GM18499 (cell line): Measurements from ENCODE around the gene ULK2.
"Not testable (repeated sequence)": the region's sequence is repeated elsewhere in the genome, so short reads cannot be mapped to it uniquely, and the experiment has no call there.

Source experiments
- ATAC-seq: cut with Tn5 transposase; IDR thresholded peaks from one replicate; pipeline ENCODE4 v1.9.1; 2021; ENCODE audit warnings: moderate number of reproducible peaks; ENCODE audit not compliant: insufficient read depth, unreplicated experiment

ULK2 gene

GRCh38 chr17:19769946-19770652 lies 97.6 kb downstream of the ULK2 start:
- no peak for ATAC-seq

DNA sequence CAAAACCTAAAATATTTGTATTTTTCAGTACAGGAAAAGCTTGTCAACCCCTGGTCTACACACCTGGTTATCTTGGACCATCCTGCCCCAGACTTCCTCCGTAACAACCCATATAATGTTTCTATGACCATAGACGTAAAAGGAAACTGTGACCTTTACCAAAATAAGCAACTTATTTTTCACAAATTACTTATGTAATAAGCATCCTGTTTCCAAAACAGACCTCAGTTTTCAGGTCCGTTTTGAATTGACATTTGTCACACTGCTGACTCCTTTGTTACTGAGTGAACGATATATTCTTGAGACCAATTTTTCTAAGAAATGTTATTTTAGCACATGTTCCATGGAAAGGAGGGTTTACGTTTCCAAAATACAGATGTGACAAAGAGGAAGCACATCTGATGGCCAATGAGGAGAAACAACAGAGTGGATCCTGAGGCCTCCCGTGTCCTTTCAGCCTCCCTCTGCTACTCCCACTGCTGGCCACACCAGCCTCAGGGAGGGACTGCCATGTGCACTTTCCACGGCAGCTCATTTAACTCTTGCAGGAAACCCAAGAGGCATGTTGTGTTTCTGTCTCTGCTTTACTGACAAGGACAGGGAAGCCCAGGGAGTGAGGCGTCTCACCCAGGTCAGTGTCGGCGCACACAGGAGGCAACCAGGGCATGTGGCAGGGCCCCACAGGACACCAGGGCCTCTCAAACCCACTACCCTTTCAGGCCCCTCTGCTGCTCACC lies 99.5 kb downstream of the ULK2 start:
- no peak for ATAC-seq

DNA sequence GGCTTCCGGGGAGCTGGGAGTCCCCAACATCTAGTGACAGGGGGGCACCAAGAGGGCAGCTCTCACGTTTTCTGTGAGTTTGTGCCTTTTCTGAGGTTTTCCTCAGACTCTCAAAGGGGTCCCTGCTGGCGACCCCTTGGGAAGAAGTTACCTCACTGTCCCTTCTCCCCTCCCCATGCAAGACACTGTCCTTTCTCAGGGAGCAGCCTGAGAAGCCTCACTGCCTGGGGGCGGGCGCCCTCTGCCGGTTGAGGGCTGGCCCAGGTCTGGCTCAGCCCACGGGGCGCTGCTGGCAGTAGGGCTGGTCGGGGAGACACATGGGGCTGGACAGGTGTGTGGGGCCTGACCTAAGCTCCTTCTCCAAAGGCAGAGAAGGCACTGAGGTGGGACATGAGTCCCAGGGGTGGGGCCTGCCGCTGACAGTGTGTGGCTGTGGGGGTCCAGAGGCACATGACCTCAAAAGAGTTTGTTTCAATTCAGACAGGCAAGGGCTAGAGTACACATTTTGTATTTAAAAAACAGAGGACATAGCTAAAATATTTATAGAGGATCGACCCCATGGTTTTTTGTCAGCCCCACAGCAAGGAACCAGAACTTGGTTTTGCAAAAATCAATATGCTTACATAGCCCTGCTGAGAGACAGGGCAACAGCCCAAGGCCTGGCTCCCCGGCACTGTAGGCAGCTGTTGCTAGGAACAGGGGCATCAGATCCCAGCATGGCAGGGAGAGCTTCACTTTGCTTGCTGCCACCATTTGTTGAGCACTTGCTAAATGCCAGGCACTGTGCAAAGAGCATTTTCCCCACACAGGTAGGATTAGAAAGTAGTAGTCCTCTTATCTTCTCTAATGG lies 101.1 kb downstream of the ULK2 start:
- ATAC-seq: no peak

- ATAC-seq: no peak
These were observed 101.7 kb downstream of the ULK2 start for GRCh38 chr17:19766016-19766415.

DNA sequence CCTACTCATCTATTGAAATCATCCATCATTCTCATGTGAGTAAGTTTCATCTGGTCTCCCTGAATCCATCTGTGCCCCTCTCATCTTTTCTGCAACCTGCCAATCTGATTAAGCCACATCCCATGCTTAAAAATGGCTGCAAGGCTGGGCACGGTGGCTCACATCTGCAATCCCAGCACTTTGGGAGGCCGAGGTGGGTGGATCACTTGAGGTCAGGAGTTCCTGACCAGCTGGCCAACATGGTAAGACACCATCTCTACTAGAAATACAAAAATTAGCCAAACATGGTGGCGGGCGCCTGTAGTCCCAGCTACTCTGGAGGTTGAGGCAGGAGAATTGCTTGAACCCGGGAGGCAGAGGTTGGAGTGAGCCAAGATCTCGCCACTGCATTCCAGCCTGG lies 103.7 kb downstream of the ULK2 start:
- ATAC-seq: not testable (repeated sequence)

DNA sequence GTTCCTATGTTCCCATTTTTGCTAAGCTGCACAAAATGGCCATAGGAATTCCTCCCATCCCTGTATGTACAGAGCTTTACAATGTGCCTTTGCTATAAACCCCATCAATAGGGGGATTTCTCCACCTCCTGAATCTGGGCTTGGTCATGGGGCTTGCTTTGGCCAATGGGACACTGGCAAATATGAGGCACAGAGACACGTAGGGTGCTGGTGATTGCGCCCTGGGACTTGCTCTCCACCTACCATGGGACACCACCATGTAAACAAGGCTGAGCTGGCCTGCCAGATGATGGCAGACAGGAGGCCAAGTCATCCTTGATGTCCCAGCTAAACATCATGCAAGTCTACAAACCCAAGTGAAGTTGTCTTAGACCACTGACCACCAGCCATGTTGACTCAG lies 104.3 kb downstream of the ULK2 start:
- no peak for ATAC-seq

DNA sequence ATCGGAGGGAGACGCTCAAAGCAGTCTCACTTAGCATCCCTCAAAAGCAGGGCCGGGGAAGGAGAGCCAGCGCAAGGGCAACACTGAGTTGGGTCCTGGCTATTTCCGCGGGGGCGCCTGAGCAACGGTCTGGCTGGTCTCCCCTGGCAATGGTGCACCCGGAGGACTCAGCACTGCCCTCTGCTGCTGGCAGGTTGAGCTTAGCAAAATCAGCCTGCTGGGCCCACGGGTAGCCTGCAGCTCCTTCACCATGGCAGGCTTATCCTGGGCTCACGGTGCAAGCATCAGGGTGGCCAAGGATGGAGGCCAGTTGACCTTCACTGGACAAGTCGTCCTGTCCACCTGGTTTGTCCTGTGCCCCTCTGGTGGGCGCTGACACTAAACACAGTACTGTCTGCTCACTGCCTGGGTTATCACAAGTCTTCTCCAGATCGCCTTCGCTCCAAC lies 105.2 kb downstream of the ULK2 start:
- ATAC-seq: no peak

DNA sequence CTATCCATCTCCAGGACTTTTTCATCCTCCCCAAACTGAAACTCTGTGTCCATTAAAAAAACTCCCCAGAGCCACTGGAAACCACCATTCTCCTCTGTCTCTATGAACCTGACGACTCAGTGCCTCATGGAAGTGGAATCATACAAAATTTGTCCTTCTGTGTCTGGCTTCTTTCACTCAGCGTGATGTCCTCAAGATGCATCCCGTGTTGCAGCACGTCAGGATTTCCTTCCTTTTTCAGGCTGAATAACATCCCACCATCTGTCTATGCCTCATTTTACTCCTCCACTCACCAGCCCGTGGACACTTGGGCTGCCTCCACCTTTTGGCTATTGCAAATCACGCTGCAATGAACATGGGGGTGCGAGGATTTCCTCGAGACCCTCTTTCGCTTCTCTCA lies 107.0 kb downstream of the ULK2 start:
- no peak for ATAC-seq

- ATAC-seq: no peak
These were observed 107.9 kb downstream of the ULK2 start for GRCh38 chr17:19759568-19760549.

DNA sequence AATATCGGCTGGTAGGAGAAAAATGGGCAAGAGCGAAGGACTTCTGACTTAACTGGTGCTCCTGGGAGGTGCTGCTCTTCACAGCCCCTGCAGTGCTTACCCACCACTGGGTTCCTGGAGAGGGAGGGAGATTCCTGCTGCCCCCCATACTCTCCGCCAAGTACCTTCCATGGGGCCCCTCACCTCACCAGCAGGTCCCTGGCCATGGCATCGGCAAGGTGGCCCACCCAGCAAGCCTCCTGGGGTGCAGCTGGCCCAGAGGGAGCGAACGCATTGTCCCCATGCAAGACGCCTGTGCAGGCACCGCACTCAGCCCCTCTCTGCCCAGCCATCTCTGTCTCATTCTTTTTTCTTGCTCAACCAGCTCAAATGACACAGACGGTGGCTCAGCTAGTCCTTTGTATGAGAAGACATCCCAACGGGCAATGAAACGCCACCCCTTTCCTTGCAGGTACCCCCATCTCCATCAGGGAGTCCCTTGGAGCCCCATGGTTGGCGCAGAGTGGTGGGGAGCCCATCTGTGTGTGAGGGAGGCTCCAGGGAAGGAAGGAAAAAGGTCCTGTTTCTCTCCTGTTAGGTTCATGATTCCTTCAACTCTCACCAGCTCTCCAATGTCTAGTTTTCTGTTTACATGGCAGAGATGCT lies 110.1 kb downstream of the ULK2 start:
- ATAC-seq: no peak

GRCh38 chr17:19756546-19756945 lies 111.2 kb downstream of the ULK2 start:
- ATAC-seq: no peak

DNA sequence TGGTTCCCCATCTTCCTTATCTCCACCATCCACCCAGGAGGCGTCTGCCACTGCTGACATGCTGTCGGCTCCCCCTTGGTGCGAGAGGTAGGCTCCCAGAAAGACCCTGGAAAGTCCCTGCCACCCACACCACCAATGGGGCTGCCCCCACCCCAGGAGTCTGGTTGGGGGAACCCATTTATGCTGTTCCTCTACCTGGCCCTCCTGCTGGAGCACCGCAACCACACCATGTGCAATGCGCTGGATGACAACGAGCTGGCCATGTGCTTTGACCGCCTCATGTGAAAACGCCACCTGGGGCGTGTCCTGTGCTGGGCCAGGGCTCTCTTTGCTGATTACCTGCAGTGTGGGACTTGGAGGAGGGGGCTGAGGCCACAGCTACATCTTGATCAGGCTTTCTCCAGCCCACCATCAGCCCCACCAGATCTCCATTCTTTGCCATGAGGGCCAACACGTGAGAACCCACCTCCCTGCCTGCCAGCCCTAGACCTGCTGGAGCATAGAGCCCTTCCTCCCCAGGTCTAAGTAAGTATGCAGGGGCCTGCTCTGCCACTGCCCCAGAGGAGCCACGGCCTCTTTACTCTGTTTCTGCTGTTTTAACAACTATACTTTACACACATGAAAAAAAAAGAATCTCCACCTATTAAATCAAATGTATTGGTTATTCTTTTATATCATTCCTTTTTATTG lies 111.8 kb downstream of the ULK2 start:
- ATAC-seq: no peak

- no peak for ATAC-seq
These were observed 112.3 kb downstream of the ULK2 start for GRCh38 chr17:19755392-19755791.

DNA sequence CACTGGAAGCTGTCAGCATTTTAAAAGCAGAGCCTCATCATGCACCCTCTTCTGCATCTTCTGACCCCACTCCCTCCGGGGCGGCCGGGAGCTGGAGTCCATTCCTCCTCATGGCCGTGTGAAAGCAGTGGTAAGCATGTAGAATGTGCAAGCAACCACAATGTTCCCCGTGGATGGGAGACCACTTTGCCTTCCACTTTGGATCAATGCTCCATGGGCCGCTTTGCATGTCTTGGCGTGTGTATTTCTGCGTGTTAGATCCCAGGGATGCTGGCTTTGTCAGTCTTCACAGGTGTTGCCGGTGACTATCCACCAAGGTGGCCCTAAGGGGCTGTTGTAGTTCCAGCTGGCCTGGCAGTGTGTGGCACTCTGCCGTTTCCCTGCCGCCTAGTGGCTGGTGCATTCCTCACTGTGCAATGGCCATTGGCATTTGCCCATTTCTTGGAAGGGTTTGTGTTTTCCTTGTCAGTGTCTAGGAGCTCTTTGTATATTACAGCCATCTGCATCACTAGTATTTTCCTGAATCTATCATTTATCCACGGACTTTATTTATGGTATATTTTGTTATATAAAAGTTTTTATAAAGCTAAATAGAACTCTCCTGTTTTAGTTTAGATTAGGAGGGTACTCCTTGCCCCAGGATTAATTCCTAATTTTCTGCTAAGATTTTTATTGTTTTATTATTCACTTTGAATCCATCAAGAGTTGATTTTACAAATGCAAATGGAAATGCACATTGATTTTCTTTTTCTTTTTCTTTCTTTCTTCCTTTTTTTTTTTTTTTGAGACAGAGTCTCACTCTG lies 113.9 kb downstream of the ULK2 start:
- no peak for ATAC-seq

GRCh38 chr17:19753051-19753509 lies 114.7 kb downstream of the ULK2 start:
- no peak for ATAC-seq

GRCh38 chr17:19752216-19753050 lies 115.3 kb downstream of the ULK2 start:
- ATAC-seq: no peak

DNA sequence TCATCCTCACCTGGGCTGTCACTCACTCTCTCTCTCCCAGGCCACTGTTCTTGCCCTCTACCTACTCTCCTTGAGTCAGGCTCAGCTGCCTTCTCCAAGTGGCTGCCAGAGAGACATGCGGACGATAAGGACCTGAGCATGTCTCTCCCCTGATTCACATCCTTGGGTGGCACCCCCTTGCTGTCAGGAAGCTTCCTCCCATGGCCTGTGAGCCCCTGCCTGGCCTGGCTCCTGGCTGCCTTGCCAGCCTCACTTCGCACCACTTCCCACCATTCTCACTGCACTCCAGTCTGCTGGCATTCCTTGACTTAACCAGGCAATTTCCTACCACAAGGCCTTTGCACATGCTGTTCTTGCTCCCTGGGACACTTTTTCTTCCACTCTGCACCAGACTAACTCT lies 116.9 kb downstream of the ULK2 start:
- ATAC-seq: no peak
